ENCODE results near the gene PHF1.

GRCh38 chr6:33411632-33412005 lies 805 bp downstream of the PHF1 start:
- no peak for TF ChIP-seq EZH2 (IDR thresholded peaks at IDR 0.05; ENCODE audit: insufficient read depth, poor library complexity, severe bottlenecking)
- TF ChIP-seq EZH2phosphoT487 (IDR thresholded peaks at IDR 0.05; ENCODE audit: insufficient read depth, low read depth), result no peak
